Esophagus squamous epithelium (tissue), 5 donors: Measurements from ENCODE around the gene MAML3. TPM values are rescaled to one million over a fixed set of nuclear protein-coding genes. Genes with fewer than 3 reads are reported as not detected.

ENCODE experiments used
- DNase-seq: peaks from one replicate; lab custom pipeline; 2025; lab: John Stamatoyannopoulos, UW
- H3K27ac ChIP-seq, 4 donors: fragments of 200-600 bp; sonication (generic); one replicate each; pipeline ENCODE4 v1.5.1; 2016 to 2019; ENCODE audit warnings: mild to moderate bottlenecking in 1 of 4
- H3K27me3 ChIP-seq, 4 donors: fragments of 200-600 bp; sonication (generic); 1 replicate in 3 of 4; 2 replicates in 1 of 4; pipeline versions ENCODE4 v1.5.1 to v1.6.0; 2017 to 2021; ENCODE audit warnings: antibody characterized with exemption in 1 of 4
- H3K36me3 ChIP-seq, 3 donors: fragments of 200-600 bp; sonication (generic); one replicate each; pipeline ENCODE4 v1.5.1; 2016 to 2019
- H3K4me1 ChIP-seq, 3 donors: fragments of 200-600 bp; sonication (generic); one replicate each; pipeline ENCODE4 v1.5.1; 2017 to 2019
- H3K4me3 ChIP-seq, 4 donors: fragments of 200-600 bp; sonication (generic); 1 replicate in 3 of 4; 2 replicates in 1 of 4; pipeline ENCODE4 v1.5.1; 2016 to 2019; ENCODE audit warnings: mild to moderate bottlenecking in 2 of 4, moderate library complexity in 1 of 4
- H3K9me3 ChIP-seq, 3 donors: fragments of 200-600 bp; sonication (generic); one replicate each; pipeline ENCODE4 v1.5.1; 2016 to 2019
- POLR2A ChIP-seq, 4 donors: fragments of 450-650 bp; IDR thresholded peaks; one replicate each; pipeline ENCODE4 v1.6.1; 2017; ENCODE audit warnings: antibody characterized with exemption in 4 of 4, mild to moderate bottlenecking in 4 of 4, moderate library complexity in 3 of 4
- WGBS, 2 donors: methylation state at CpG; one replicate each; pipeline ENCODE4 v1.1.5; 2018; 5-methylcytosine and 5-hydroxymethylcytosine counted together
- intact Hi-C: fragments of 100-400 bp; cut with DNase I; formaldehyde crosslinking; loops from one replicate; pipeline ENCODE4 v1.15.0; 2022
- total RNA-seq, 4 donors: library from RNA; depleted of rRNA; stranded (reverse); fragments of >200 nt; gene quantifications; one replicate each; pipeline ENCODE4 v1.1.0, GENCODE V29; 2016
- TF ChIP-seq, protein P1 (sequence below), 6 experiments: fragments of 450-650 bp in 4 of 6; fragments of 200-600 bp in 2 of 6; sonication (generic) in 2 of 6; IDR thresholded peaks; one replicate each; pipeline ENCODE4 v1.5.1; 2016 to 2019; ENCODE audit warnings: antibody characterized with exemption in 6 of 6, mild to moderate bottlenecking in 4 of 6, moderate library complexity in 4 of 6
- donor health status: DM: yes; HTN: yes; CAD: no.

MAML3 gene
- total RNA-seq, 4 donors from 2014 or later: 6.9 to 14.2 (median 8.9) TPM

DNA sequence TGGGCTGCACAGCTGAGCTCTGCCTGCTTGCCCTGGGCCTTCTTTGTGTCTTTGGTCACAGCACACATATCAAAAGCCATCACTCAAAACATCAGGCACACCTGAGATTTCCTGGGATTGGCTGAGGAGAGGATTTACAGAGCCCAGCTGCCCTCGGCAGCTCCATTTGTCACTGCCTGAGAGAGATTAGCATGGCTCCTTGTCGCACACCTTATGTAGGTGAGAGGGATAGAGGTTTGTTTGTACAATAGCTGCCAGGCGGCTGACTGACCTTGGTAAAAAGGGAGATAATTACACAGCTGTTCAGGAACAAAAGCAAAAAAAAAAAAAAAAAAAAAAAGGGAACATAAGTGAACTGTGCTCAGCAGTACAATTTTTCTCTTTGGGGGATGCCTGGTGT is 425.1 kb downstream of the MAML3 start:
- WGBS, 2 donors: 47 to 67% methylated on average over 3 of the region's 3 CpGs
- intact Hi-C loops: no loop called here
- no peak for TF ChIP-seq POLR2A (IDR thresholded peaks at IDR 0.05)
- TF ChIP-seq, protein P1, sequence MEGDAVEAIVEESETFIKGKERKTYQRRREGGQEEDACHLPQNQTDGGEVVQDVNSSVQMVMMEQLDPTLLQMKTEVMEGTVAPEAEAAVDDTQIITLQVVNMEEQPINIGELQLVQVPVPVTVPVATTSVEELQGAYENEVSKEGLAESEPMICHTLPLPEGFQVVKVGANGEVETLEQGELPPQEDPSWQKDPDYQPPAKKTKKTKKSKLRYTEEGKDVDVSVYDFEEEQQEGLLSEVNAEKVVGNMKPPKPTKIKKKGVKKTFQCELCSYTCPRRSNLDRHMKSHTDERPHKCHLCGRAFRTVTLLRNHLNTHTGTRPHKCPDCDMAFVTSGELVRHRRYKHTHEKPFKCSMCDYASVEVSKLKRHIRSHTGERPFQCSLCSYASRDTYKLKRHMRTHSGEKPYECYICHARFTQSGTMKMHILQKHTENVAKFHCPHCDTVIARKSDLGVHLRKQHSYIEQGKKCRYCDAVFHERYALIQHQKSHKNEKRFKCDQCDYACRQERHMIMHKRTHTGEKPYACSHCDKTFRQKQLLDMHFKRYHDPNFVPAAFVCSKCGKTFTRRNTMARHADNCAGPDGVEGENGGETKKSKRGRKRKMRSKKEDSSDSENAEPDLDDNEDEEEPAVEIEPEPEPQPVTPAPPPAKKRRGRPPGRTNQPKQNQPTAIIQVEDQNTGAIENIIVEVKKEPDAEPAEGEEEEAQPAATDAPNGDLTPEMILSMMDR (IDR thresholded peaks at IDR 0.05): no peak

DNA sequence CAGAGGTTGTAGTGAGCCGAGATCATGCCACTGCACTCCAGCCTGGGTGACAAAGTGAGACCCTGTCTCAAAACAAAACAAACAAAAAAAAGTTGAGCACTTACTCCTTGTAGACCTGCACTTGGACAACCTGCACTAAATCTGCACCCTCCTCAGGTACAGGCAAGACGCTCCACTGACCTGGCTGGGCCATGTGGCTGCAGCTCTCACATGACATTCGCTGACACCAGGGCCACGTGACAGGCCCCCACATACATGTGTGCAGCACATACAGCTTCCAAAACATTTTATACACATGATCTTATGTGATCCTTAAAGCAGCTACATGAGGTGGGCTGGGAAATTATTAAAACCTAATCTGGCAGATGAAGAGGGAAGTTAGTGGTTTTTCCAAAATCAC is 425.8 kb downstream of the MAML3 start:
- Histone ChIP-seq H3K9me3 (no peaks in the 10 kb centered on the region), H3K27ac (no peak overlapping the region), H3K27me3 (no peaks in the 10 kb centered on the region), H3K4me3 (no peak overlapping the region), H3K4me1 (peaks cover 0 to 6% (median 0%) of the 10 kb centered on the region in 3 donors), H3K36me3 (peaks cover 3 to 68% (median 4%) of the 10 kb centered on the region in 3 donors)
- intact Hi-C loops: no loop called here
- DNase-seq: no peak
- 95 to 100% methylated on average over 1 to 4 of the region's 4 CpGs for WGBS, 2 donors
- TF ChIP-seq, protein P1 (IDR thresholded peaks at IDR 0.05): no peak
- no peak for TF ChIP-seq POLR2A (IDR thresholded peaks at IDR 0.05)

More for the DNA sequence above, 425.1 kb downstream of the MAML3 start:
- no peak for DNase-seq
- Histone ChIP-seq H3K4me3 (no peak overlapping the region), H3K27ac (no peak overlapping the region), H3K9me3 (no peaks in the 10 kb centered on the region), H3K36me3 (peaks cover 3 to 61% (median 4%) of the 10 kb centered on the region in 3 donors), H3K27me3 (no peaks in the 10 kb centered on the region), H3K4me1 (peaks cover 0 to 9% (median under 1%) of the 10 kb centered on the region in 3 donors)

DNA sequence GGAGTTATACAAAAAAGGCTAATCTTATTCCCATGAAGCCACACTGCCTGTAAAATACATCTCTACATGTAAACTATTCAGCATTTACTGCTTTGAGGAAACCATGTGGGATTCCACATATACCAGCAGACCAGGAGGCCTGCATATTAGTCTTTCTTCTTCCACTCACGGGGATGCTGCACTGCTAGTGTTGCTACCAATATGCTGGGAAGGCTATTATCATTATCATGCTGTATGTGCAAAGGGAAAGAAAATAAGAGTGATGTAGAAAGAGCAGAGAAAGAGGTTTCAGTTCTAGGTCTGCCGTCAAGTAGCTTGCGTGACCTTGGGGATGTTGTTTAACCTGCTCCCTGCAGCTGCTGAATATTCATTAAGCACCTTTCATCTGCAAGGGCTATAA is 427.4 kb downstream of the MAML3 start:
- TF ChIP-seq, protein P1 (IDR thresholded peaks at IDR 0.05): no peak
- TF ChIP-seq POLR2A (IDR thresholded peaks at IDR 0.05): no peak
- Histone ChIP-seq H3K36me3 (peaks cover 3 to 69% (median 4%) of the 10 kb centered on the region in 3 donors), H3K27ac (no peak overlapping the region), H3K9me3 (no peaks in the 10 kb centered on the region), H3K4me1 (peaks cover 0 to 6% (median 0%) of the 10 kb centered on the region in 3 donors), H3K27me3 (no peaks in the 10 kb centered on the region), H3K4me3 (no peak overlapping the region)
- no peak for DNase-seq
- 86 to 92% methylated on average over 3 of the region's 3 CpGs for WGBS, 2 donors
- intact Hi-C loops: no loop called here

DNA sequence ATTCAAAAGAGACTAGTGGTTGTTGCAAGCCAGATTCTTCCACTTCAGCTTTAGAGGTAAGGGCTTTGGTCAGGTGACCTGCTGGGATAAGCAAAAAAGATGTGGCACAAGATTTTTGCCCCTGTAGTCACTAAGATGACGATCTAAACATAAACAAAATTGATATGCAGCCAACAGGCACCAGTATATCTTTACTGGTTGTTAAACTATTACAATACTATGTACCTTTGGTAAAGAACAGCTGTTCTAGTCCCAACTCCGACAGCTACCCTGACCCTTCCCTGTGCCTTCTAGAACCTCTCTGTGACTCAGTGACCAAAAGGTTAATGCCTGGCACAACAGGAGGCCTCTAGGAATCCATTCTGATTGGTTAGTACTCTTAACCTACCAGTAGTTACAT is 428.7 kb downstream of the MAML3 start:
- H3K4me1 ChIP-seq: peaks cover 0 to 6% (median 0%) of the 10 kb centered on the region in 3 donors
- H3K4me3 ChIP-seq: no peak overlapping the region
- H3K27me3 ChIP-seq: no peaks in the 10 kb centered on the region
- H3K27ac ChIP-seq: no peak overlapping the region
- WGBS, 2 donors: 65 to 81% methylated on average over 2 of the region's 2 CpGs
- no peak for DNase-seq
- no peak for TF ChIP-seq POLR2A (IDR thresholded peaks at IDR 0.05)
- TF ChIP-seq, protein P1 (IDR thresholded peaks at IDR 0.05): no peak
- intact Hi-C loops: no loop called here
- H3K36me3 ChIP-seq: peaks cover 3 to 62% (median 4%) of the 10 kb centered on the region in 3 donors
- H3K9me3 ChIP-seq: no peaks in the 10 kb centered on the region

DNA sequence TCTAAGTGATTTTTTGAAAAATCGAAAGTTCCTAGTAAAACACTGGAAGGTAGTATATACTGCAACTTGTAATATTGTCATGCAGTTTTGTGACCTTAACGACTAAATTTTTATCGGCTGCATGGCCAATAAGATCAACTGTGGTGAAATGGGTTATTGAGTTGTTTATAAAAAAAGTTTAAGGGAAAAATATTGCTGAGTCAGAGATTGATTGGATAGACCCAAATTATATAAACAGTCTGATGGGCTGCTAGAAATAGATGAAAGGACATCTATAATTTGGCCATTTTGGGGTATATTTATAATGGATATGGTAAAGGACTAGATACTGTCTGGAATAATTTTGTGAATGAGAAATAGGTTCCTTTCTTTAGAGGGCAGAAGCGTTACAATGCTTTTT is 432.2 kb downstream of the MAML3 start:
- DNase-seq: no peak
- Histone ChIP-seq H3K4me3 (no peak overlapping the region), H3K4me1 (no peaks in the 10 kb centered on the region), H3K9me3 (no peaks in the 10 kb centered on the region), H3K27me3 (no peaks in the 10 kb centered on the region), H3K36me3 (peaks cover 3 to 66% (median 13%) of the 10 kb centered on the region in 3 donors), H3K27ac (no peak overlapping the region)
- TF ChIP-seq POLR2A (IDR thresholded peaks at IDR 0.05): no peak
- TF ChIP-seq, protein P1 (IDR thresholded peaks at IDR 0.05): no peak
- intact Hi-C loops: no loop called here
- WGBS, 2 donors: 70 to 73% methylated on average over 4 of the region's 4 CpGs
